IPS-11a (cell line): ENCODE results near the gene PIP5KL1.

Experiments
- H3K4me3 ChIP-seq: one replicate; pipeline ENCODE4 v1.5.1; 2013; ENCODE audit warnings: low read depth, low read length, control low read depth

PIP5KL1 gene

GRCh38 chr9:127930231-127931091 is at the start of gene PIP5KL1:
PIP5KL1 (minus strand) TSS chr9:127930777; CDS start chr9:127930752, 25 bp downstream.
- peak within 1 kb of the TSS; percentile 50 for H3K4me3 ChIP-seq

GRCh38 chr9:127980060-127980705 is 49.6 kb upstream of the PIP5KL1 start:
- H3K4me3 ChIP-seq: peak overlapping the region; percentile 78

GRCh38 chr9:127979333-127980059 is 48.9 kb upstream of the PIP5KL1 start:
- peak overlapping the region; percentile 78 for H3K4me3 ChIP-seq

- H3K4me3 ChIP-seq: peak overlapping the region; percentile 78
Observed at GRCh38 chr9:127979015-127979332, 48.4 kb upstream of the PIP5KL1 start.

- H3K4me3 ChIP-seq: no peak overlapping the region
Observed at GRCh38 chr9:127977884-127978647, 47.5 kb upstream of the PIP5KL1 start.

- H3K4me3 ChIP-seq: no peak overlapping the region
Observed at GRCh38 chr9:127977009-127977883, 46.7 kb upstream of the PIP5KL1 start.

GRCh38 chr9:127976498-127976897 is 45.9 kb upstream of the PIP5KL1 start:
- no peak overlapping the region for H3K4me3 ChIP-seq

- H3K4me3 ChIP-seq: no peak overlapping the region
Observed at GRCh38 chr9:127975376-127976315, 45.1 kb upstream of the PIP5KL1 start.

GRCh38 chr9:127974769-127975261 is 44.2 kb upstream of the PIP5KL1 start:
- H3K4me3 ChIP-seq: no peak overlapping the region

- no peak overlapping the region for H3K4me3 ChIP-seq
Observed at GRCh38 chr9:127974001-127974768, 43.6 kb upstream of the PIP5KL1 start.

- no peak overlapping the region for H3K4me3 ChIP-seq
Observed at GRCh38 chr9:127973169-127974000, 42.8 kb upstream of the PIP5KL1 start.

GRCh38 chr9:127972236-127972871 is 41.8 kb upstream of the PIP5KL1 start:
- H3K4me3 ChIP-seq: no peak overlapping the region

GRCh38 chr9:127971357-127972235 is 41.0 kb upstream of the PIP5KL1 start:
- no peak overlapping the region for H3K4me3 ChIP-seq

- H3K4me3 ChIP-seq: no peak overlapping the region
Observed at GRCh38 chr9:127970401-127971313, 40.1 kb upstream of the PIP5KL1 start.
